NCI-H82 treated with DMSO at 0.1 percent for 48 hours (cell line): Measurements from ENCODE around the gene RAB7B.

ENCODE experiments used
- DNase-seq: peaks from one replicate; lab custom pipeline; 2025; ENCODE audit not compliant: unreplicated experiment; lab: John Stamatoyannopoulos, UW

Gene RAB7B

GRCh38 chr1:205975387-205975998 lies 27.7 kb downstream of the RAB7B start:
- DNase-seq: no peak

DNA sequence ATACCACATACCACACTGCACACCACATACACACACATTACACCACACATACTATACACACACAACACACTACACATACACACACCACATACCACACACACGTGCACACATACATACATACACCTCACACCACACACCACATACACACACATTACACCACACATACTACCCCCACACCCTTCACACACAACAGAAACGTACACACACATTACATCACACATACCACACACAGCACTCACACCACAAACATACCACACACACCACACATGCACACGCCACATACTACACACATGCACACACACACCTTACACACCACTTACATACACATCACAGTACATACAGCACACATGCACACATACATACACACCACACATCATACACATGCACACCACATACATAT lies 28.5 kb downstream of the RAB7B start:
- DNase-seq: no peak

DNA sequence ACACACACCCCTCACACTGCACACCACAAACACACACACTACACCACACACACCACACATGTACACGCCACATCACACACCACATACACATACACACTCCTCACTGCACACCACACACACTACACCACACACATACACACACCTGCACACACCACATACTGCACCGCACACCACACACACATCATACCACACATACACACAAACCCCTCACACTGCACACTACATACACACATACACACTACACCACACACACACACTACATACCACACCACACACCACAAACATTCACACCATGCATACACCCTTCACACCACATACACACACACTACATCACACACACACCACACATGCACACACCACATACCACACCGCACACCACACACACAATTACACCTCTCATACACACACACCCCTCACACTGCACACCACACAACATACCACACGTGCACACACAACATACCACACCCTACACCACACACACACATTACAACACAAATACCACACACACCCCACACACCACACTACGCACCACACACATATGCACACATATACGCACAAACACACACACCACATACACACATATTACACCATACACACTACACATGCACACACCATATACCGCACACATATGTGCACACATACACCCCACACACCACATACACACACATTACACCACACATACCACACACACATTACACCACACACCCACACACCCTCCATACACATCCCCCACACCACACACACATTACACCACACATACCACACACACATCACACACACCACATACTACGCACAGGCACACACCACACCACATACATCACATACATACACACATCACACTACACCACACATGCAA lies 29.6 kb downstream of the RAB7B start:
- DNase-seq: no peak

DNA sequence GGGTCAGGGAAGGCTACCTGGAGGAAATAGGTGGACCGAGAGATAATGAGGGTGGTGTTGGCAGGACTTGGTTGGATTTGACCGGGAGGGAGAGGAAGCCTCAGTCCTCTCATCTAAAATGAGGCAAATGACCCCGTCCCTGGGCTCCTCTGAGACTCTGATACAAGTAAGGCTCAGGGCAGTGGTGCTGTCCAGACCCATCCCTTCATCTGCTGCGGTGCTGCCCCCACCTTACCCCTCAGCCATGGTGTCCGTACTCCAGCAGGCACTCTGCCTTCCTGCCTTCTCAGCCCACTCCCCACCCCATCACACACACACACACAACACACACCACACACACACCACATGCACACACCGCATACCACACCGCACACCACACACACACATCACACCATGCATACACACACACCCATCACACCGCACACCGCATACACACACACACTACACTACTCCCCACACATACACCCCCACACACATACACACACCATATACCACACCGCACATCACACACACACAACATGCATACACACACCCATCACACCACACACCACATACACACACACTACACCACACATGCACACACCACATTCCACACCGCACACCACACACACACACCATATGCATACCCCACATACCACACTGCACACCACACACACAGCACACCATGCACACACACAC lies 30.6 kb downstream of the RAB7B start:
- DNase-seq: no peak

DNA sequence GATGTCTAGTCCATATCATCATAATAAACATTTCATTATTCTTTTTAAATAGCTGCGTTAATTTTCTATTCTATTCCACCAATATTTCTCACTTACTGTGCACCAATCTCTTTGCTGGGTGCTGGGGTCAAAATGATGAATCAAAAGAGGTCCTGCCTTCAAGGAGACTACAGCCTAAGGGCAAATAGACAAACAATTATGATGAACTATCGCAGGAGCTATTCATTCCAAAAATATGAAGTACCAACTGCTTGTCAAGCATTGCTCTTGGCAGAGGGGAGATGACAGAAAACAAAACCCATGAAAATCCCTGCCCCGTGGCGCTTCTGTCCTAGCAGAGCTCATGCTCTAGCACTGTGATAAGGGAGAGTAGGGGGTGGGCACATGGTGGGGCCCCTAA lies 31.1 kb downstream of the RAB7B start:
- no peak for DNase-seq

DNA sequence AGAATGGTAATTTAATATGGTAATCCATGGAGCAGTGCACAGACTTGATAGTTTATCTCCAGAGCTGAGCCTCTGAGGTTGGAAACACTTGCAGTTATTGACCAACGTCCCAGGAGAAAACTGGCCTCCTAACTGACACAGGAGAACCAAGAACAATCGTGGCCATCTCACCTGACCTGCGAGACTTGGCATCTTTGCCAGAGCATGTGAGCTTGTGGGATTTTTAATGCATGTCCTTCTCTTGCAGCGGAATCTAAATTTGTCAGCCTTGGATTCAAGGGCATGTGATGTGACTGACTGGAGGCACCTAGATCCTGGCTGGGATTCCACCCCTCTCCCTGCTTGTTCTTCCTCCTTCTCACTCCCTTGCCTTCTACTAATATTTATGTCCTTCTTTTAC lies 32.1 kb downstream of the RAB7B start:
- DNase-seq: no peak

- DNase-seq: no peak
These were observed 32.7 kb downstream of the RAB7B start for GRCh38 chr1:205970486-205970885.

GRCh38 chr1:205969229-205969628 lies 34.0 kb downstream of the RAB7B start:
- DNase-seq: no peak

DNA sequence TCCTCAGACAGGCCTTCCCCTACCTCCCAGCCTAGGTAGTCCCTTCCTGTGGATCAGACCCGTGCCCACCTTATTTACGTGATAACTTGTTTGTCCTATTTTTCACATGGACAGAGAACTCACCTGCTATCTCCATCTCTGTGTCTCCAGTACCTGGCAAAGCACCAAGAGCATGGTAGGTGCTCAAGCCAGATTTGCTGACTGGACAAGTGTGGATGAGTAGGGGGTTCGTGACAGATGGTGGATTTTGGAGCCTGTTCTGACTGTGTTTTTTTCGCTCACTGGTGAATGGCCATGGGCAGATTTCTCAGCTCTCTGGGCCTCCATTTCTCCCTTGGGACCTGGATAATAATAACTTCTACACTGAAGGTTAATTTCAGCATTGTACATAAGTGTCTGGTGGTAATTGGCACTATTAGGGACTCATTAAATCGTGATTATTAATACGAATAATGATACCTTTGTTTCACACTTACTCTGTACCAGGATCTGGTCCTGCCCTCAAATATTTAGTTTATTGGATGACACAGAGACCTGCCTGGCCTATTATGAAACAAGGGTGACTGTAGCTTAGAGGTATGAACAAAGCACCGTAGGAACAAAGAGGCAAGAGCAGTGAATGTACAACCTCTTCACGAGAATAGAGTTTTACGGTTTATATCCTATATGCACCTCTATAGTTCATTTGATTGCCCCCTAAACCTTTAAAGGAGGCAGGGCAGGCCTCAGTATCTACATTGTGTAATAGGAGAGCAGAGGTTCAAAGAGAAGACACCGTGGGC lies 35.5 kb downstream of the RAB7B start:
- no peak for DNase-seq

DNA sequence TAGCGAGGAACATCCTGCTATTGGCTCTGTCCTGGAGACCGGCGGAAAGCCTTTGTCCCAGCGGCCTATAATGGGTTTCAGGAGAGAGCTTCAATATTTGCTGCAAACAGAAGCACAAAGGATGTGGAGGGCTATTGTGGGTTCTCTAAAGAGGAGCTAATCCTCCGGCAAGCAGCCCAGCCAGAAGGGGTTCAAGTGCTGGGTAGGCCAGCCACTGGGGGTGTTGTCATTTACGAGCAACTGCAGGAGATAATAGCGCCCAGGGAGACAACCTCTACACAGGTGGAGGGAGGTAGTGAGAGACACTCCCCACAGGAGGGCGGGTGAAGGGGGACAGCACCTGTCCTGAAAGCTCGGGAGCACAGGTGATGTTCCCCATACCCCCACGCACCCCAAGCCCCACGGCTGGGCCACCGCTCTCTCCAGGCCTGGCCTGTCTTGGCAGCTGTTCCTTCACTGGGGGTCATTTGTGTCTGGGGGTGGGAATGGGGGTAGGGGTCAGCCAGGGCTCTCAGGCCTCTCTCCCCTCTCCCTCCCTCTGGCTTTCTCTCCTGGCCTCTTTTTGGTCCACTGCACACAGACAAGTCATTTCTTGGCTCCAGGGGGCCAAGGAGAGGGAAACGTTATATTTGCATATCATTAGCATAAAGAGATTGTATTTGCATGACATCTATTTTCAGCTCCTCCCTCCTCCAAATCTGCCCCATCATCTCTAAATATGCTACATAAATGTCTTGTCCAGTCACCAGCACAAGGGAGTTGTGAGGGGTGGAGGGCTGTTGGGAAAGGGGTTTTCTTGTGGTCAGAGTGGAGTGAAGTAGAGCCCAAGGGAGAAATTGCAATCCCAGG lies 37.9 kb downstream of the RAB7B start:
- no peak for DNase-seq

DNA sequence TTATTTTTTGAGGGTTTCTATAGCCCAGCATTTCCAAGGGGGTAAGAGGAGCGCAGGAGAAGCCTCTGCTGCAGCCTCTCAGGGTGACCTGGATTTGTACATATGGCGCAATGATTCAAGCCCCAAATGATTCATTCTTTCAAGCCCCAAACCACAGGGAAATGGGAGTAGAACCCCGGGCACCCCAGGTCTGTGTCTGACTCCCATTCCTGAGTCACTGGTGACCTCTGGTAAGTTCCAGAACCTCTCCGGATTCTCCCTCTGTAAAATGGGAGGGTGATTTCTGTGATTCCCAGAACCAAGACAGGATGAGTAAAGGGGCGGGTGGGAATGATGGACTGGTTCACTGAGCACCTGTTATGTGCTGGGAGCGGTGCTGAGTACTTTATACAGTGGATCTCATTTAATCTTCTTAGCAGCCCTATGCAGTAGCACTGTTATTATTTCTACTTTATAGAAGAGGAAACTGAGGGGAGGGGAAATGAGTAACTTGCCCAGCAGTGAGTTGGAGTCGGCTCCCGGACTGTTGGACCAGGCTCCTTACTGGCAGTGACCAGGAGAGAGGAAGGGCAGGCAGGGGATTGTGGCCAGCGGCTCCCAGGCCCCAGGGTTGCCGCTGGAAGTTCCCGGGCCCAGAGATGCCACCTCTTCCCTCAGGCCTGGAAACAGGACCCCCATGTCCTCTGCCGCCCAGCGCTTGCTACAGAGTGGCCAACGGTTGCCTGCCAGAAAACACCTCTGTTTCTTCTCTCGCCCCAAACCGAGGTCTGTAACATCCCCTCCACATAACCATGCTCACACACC lies 39.6 kb downstream of the RAB7B start:
- no peak for DNase-seq

GRCh38 chr1:205962821-205963221 lies 40.4 kb downstream of the RAB7B start:
- no peak for DNase-seq

DNA sequence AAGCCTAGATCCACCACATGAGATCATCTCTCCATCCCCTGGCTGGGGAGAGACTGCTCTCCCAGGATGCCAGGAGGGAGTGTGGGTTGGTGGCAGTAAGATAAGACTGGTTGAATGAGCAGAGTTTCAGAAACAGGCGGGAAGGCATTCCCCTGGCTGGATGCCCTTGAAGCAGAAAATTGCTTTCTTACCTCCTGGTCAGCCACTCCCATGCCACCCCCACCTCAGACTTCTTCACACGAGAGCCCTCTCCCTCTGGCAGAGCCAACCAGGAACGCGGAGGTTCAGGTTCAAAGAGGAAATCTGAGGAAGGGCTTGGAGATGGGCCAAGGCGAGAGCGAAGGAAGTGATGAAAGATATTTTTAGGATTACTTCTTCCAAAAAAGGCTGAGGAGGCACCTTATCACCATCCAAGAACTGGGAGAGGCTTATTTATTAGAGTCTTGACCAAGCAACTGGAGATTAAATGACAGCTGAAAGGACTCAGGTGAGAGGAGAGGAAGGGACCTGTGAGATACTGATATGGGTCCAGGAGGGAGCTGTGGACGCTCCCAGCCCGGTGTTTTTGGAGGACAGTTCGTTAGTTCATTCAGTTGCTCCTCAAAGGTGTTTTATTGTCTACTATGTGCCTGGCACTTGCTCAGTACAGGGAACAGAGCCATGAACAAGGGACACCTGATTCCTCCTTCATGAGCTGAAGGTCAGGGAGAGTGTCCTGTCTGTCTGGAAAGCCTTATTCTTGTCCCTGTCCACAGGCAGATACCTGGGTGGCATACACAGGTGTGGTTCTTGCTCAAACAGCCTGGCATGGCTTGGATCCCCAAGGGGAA lies 41.0 kb downstream of the RAB7B start:
- no peak for DNase-seq

DNA sequence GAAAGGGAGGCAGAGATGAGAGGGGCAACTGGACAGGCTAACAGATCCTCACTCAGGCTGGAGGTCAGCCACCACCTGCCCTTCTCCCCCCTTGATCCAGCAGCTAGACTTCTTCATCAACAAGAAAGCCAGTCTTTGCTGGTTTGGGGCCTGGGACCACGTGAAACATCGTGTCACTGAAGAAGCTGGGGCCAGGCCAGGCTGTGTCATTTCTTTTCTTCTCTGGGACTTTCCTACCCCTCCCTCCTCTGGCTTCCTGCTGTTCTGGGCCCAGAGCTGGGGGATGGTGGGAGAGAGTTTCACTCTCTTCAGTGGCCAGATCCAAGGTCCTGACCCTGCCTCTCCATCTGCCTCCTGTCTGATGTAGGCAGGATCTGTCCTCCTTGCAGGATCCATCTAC lies 41.8 kb downstream of the RAB7B start:
- DNase-seq: no peak

DNA sequence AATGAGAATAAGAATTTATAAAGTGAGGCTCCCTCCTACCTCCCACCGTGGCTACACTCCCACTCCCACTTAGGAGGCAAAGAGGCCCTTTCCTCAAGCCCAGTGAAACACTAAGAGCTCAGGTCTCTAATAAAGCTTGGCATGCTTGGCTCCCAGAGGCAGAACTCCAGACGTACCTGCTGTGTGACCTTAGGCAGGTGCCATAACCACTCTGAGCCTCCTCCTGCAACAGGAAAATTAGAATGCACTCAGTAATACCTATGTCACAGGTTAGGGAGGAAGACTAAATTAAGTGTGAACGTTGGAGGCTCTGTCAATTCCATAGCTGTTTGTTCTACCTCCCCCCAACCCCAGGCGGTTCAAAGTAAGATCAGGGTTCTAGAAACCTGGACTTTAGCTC lies 43.4 kb downstream of the RAB7B start:
- no peak for DNase-seq

- no peak for DNase-seq
These were observed 47.7 kb downstream of the RAB7B start for GRCh38 chr1:205955499-205955898.

GRCh38 chr1:205954819-205955404 lies 48.3 kb downstream of the RAB7B start:
- DNase-seq: no peak

DNA sequence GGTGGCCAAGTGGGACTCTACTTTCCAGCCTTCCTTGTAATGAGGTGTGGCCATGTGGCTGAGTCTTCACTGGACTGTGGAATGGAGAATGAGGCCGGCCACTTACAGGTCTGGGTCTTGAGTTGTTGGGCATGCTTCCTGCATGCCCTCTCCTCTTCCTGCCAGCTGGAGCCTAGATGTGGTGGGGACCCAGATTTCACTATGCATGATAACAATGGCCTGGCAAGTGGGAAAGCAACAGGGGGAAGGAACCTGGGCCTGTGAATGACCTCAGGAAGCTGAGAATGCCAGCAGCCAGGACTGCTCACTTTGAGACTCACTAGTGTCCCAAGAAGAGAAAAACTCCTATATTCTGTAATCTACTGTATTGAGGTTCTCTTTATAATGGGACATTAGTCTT lies 51.4 kb downstream of the RAB7B start:
- no peak for DNase-seq
